ENCODE measurements around the gene GABRG3.

GABRG3 gene

DNA sequence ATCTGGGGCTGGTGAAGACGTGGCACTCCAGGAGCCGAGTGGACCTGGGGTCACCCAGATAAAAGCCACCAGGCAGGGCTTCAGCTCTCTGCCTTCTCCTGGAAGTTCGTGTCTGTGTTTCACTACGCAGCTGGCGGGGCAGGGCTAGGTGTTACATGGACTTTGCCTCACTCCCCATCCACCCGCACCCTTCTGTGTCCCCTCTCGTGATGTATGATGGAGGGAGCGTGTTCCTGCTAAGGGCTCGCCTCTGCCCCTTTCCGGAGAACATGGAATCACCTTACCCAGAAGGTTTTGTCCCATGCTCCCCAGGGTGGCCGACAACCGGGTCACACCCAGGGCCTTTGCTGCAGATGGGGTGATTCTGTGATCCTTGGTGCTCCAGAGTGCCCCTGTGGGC is 96.2 kb downstream of the GABRG3 start:
- H3K9me3 ChIP-seq: no peaks in the 10 kb centered on the region; the same call in 1 of the 2 replicates
- TF ChIP-seq, protein P1, sequence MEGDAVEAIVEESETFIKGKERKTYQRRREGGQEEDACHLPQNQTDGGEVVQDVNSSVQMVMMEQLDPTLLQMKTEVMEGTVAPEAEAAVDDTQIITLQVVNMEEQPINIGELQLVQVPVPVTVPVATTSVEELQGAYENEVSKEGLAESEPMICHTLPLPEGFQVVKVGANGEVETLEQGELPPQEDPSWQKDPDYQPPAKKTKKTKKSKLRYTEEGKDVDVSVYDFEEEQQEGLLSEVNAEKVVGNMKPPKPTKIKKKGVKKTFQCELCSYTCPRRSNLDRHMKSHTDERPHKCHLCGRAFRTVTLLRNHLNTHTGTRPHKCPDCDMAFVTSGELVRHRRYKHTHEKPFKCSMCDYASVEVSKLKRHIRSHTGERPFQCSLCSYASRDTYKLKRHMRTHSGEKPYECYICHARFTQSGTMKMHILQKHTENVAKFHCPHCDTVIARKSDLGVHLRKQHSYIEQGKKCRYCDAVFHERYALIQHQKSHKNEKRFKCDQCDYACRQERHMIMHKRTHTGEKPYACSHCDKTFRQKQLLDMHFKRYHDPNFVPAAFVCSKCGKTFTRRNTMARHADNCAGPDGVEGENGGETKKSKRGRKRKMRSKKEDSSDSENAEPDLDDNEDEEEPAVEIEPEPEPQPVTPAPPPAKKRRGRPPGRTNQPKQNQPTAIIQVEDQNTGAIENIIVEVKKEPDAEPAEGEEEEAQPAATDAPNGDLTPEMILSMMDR (IDR thresholded peaks at IDR 0.05; ENCODE audit: low read depth, low read length): no peak
- no peaks in the 10 kb centered on the region for H3K27me3 ChIP-seq
- DNase-seq: no peak
- H3K4me3 ChIP-seq (ENCODE audit: low read depth, low read length): no peak overlapping the region
- no peaks in the 10 kb centered on the region for H3K4me1 ChIP-seq
- H3K36me3 ChIP-seq: no peaks in the 10 kb centered on the region

DNA sequence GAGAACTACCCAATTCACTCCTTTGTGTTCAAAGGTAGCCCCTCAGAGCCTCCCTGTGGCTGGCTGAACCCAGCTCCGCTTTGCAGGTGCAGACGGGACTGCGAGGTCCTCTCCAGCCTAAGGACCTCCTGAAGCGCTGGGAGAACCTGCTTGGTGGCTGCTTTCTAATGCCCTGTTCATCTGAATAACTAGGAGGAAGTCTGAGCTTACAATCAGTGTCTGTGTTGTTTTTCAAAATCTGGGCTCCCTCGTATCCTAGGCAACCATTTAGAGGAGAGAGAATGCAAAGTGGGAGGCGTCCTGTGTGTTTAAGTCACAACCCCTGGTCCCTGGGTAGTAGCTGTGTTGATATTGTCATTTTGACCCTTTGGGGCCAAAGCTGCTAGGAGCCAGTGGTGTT is 99.9 kb downstream of the GABRG3 start:
- Histone ChIP-seq H3K36me3 (no peaks in the 10 kb centered on the region), H3K4me1 (no peaks in the 10 kb centered on the region), H3K9me3 (no peaks in the 10 kb centered on the region; the same call in 1 of the 2 replicates), H3K4me3 (ENCODE audit: low read depth, low read length) (no peak overlapping the region), H3K27me3 (no peaks in the 10 kb centered on the region)
- no peak for DNase-seq
- TF ChIP-seq, protein P1 (IDR thresholded peaks at IDR 0.05; ENCODE audit: low read depth, low read length): no peak

DNA sequence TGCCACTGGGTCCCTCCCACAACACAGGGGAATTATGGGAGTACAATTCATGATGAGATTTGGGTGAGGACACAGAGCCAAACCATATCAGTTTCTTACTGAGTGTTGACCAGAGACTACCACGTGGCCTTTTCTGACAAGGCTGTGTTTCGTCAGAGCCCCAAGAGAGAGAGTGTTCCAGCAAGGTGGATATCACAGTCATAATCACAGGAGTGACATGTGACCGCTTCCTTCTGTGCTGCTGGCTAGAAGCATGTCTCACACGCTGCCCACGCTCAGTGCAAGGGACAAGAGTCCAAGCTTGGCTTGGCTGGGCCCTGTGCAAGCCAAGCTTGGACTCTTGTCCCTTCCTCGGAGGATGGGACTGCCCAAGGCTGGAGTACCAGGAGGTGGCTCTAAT is 103.2 kb downstream of the GABRG3 start:
- no peaks in the 10 kb centered on the region; the same call in 1 of the 2 replicates for H3K9me3 ChIP-seq
- no peak for DNase-seq
- H3K36me3 ChIP-seq: no peaks in the 10 kb centered on the region
- TF ChIP-seq, protein P1 (IDR thresholded peaks at IDR 0.05; ENCODE audit: low read depth, low read length): no peak
- H3K4me1 ChIP-seq: no peaks in the 10 kb centered on the region; the same call in 1 of the 2 replicates
- no peak overlapping the region for H3K4me3 ChIP-seq (ENCODE audit: low read depth, low read length)
- H3K27me3 ChIP-seq: no peaks in the 10 kb centered on the region

DNA sequence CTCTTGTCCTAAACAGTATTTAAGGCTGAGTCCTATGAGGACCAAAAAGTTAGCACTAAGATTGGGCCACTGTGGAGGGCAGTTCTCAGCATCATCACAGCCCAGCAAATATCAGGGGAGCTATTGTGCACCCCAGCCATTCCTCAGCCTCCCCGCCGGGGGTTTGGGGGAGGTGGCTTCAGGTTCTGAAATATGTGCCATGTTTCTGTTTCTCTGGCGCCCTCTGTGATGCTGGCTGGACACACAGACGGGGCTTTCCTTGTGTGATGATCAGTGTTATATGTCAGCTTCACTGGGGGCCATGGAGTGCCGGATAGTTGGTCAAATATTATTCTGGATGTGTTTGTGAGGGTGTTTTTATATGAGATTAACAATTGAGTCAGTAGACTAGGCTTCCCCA is 106.8 kb downstream of the GABRG3 start:
- peak; percentile 38 for DNase-seq
- Histone ChIP-seq H3K27me3 (no peaks in the 10 kb centered on the region), H3K4me1 (no peaks in the 10 kb centered on the region; the same call in 1 of the 2 replicates), H3K9me3 (no peaks in the 10 kb centered on the region; the same call in 1 of the 2 replicates), H3K36me3 (no peaks in the 10 kb centered on the region), H3K4me3 (ENCODE audit: low read depth, low read length) (peak overlapping the region; percentile 26)
- TF ChIP-seq, protein P1 (IDR thresholded peaks at IDR 0.05; ENCODE audit: low read depth, low read length): peak; percentile 48

DNA sequence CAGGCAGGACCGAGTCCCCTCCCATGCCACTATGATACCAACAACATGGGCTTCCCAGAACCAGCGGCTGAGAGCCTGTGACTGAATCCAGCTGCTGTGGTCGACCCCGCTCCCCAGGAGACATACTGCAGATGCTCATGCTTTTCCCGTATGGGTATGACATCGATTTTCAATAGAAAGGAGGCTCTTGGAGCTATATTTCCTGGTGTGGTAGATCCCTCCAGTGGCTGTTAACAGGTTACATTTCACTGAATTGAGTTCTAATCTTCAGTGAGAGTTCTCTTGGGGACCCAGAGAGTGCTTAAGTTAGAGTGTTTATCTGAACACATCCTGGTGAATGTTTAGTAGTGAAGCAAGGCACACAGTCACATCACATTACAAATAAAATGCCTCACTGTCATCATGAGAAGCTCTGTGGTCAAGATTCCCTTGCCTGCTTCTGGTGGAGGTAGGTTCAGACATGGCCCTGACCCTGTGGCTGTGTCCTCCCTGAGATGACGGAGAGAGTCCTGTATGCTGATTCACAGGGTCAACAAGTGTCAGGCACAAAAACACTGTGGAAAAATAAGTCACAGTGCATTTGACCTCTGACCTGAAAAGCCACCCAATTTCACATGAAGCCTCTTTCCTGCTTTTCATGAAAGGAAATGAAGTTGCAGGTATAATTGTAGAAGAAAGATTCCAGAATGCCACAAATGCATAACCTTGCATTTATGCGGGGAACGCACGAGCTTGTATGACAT is 110.9 kb downstream of the GABRG3 start:
- no peaks in the 10 kb centered on the region for H3K9me3 ChIP-seq
- no peak for DNase-seq
- H3K4me1 ChIP-seq: peaks cover 12% of the 10 kb centered on the region
- TF ChIP-seq, protein P1 (IDR thresholded peaks at IDR 0.05; ENCODE audit: low read depth, low read length): no peak
- no peak overlapping the region for H3K4me3 ChIP-seq (ENCODE audit: low read depth, low read length)
- H3K27me3 ChIP-seq: no peaks in the 10 kb centered on the region
- no peaks in the 10 kb centered on the region for H3K36me3 ChIP-seq

DNA sequence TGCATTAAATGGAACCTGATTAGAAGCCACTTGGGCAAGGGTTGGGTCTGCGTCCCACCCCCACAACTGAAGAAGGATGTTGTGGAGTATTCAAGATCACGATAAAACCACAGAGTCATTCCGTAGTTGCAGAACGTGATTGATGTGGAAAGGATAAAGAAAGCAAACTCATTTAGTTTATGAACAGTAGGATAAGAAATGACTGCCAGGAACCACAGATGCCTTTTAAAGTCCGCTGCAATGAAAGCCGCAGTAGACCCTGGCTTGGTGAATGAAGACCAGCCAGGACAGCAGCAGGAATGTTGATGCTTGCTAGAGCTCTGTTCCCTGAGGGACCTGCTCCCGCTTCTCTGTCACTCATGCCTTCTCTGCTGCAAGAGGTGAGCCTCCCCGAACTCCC is 111.5 kb downstream of the GABRG3 start:
- DNase-seq: no peak
- Histone ChIP-seq H3K4me3 (ENCODE audit: low read depth, low read length) (no peak overlapping the region), H3K27me3 (no peaks in the 10 kb centered on the region), H3K36me3 (no peaks in the 10 kb centered on the region), H3K4me1 (peaks cover 14% of the 10 kb centered on the region), H3K9me3 (no peaks in the 10 kb centered on the region)
- TF ChIP-seq, protein P1 (IDR thresholded peaks at IDR 0.05; ENCODE audit: low read depth, low read length): no peak
